IPS-20b (cell line): Measurements from ENCODE around the gene EPHB4.

ENCODE experiments used
- H3K27ac ChIP-seq: one replicate; pipeline ENCODE4 v1.5.1; 2013; ENCODE audit warnings: low read length
- H3K27me3 ChIP-seq: 2 replicates; pipeline ENCODE4 v1.6.1; 2013; ENCODE audit warnings: mild to moderate bottlenecking, low read length, inconsistent platforms; ENCODE audit not compliant: insufficient read depth
- H3K36me3 ChIP-seq: 2 replicates; pipeline ENCODE4 v1.6.1; 2013; ENCODE audit warnings: low read depth, mild to moderate bottlenecking, inconsistent platforms, low read length, moderate library complexity; ENCODE audit not compliant: insufficient read depth
- H3K4me1 ChIP-seq: 2 replicates; pipeline ENCODE4 v1.6.1; 2013; ENCODE audit warnings: mild to moderate bottlenecking, control low read depth, inconsistent platforms, low read length, moderate library complexity; ENCODE audit not compliant: insufficient read depth
- H3K4me3 ChIP-seq: 2 replicates; pipeline ENCODE4 v1.5.1; 2013; ENCODE audit warnings: mild to moderate bottlenecking, low read length, inconsistent platforms
- H3K9ac ChIP-seq: 2 replicates; pipeline ENCODE4 v1.6.1; 2013; ENCODE audit warnings: low read depth, mild to moderate bottlenecking, inconsistent platforms, low read length, moderate library complexity
- H3K9me3 ChIP-seq: 2 replicates; pipeline ENCODE4 v1.6.1; 2013; ENCODE audit warnings: mild to moderate bottlenecking, low read depth, low read length, inconsistent platforms; ENCODE audit not compliant: insufficient read depth

The EPHB4 gene

GRCh38 chr7:100847360-100847759 is 20.0 kb upstream of the EPHB4 start:
- Histone ChIP-seq H3K27me3 (no peaks in the 10 kb centered on the region), H3K27ac (no peak overlapping the region), H3K36me3 (no peaks in the 10 kb centered on the region), H3K9ac (no peak overlapping the region), H3K4me1 (no peaks in the 10 kb centered on the region), H3K4me3 (no peak overlapping the region), H3K9me3 (no peaks in the 10 kb centered on the region)

DNA sequence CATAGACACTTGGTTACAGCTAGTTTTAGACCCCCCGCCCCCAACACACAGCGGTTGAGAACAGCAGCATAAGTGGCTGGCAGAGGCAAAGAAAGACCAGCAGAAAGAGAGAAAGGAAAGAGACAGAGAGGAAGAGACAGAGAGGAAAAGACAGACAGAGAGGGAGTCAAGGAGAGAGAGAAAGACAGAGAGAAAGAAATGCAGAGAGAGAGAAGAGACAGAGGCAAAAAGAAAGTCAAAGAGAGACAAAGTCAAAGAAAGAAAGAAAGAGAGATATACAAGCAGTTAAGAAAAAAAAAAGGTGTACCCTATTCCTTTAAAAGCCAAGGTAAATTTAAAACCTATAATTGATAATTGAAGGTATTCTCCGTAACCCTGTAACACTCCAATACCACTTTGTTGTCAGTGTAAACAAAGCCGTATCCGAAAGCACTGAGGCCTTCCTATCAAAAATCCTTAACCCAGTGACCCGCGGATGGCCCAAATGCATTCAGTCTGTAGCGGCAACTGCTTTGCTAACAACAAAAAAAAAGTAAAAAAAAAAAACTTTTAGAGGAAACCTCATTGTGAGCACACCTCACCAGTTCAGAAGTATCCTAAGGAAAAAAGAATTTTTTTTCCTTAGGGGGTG is 13.3 kb upstream of the EPHB4 start:
- H3K9ac ChIP-seq: peak overlapping the region; percentile 4; the same call in 1 of the 2 replicates
- H3K4me1 ChIP-seq: peaks cover 12% of the 10 kb centered on the region; the same call in 1 of the 2 replicates

DNA sequence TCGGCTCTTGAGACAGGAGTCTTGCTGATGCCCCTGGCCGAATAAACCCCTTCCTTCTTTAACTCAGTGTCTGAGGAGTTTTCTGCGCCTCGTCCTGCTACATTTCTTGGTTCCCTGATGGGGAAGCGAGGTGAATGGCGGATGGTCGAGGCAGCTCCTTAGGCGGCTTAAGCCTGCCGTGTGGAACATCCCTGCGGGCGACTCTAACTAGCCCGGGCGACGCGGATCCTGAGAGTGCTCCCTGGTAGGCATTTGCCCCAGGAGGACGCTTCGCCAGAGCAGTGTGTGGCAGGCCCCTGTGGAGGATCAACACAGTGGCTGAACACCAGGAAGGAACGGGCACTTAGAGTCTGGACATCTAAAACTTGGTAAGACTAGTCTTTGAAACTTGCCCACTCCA is 12.0 kb upstream of the EPHB4 start:
- no peak overlapping the region for H3K27ac ChIP-seq
- H3K9me3 ChIP-seq: no peaks in the 10 kb centered on the region
- no peak overlapping the region for H3K4me3 ChIP-seq
- peaks cover 13% of the 10 kb centered on the region; the same call in 1 of the 2 replicates for H3K4me1 ChIP-seq
- no peak overlapping the region for H3K9ac ChIP-seq
- no peaks in the 10 kb centered on the region for H3K36me3 ChIP-seq
- H3K27me3 ChIP-seq: no peaks in the 10 kb centered on the region

More for the DNA sequence above, 13.3 kb upstream of the EPHB4 start:
- no peaks in the 10 kb centered on the region for H3K9me3 ChIP-seq
- H3K4me3 ChIP-seq: no peak overlapping the region
- H3K27me3 ChIP-seq: no peaks in the 10 kb centered on the region
- no peak overlapping the region for H3K27ac ChIP-seq
- H3K36me3 ChIP-seq: no peaks in the 10 kb centered on the region

DNA sequence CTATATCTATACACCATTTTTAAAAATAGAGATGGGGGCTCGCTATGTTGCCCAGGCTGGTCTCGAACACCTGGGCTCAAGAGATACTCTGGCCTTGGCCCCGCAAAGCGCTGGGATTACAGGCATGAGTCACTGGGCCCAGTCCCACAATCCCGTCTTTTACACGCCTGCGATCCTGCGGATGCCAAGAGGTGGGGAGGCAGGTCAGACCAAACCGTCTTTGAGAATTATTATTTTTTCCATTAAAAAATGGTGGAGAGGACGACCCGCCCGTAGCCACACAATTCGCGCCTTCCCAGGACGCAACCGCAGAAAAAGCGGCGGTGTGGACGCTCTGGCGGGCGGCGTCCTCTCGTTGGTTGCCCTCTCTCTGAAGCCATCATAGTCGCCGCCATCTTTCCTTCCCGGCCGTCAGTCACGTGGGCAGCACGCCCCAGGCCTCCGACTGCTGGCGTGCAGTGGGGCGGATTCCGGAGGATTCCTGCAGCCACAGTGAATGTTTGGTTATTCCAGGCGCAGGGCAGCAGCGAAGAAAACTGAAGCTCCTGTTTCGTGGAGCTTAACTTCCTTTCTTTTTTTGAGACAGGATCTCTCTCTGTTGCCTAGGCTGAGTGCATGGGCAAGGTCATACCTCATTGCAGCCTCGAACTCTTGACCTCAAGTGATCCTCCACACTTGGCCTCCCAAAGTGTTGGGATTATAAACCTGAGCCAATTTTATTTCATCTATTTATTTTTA is 9.9 kb upstream of the EPHB4 start:
- H3K4me3 ChIP-seq: peak overlapping the region; percentile 69

DNA sequence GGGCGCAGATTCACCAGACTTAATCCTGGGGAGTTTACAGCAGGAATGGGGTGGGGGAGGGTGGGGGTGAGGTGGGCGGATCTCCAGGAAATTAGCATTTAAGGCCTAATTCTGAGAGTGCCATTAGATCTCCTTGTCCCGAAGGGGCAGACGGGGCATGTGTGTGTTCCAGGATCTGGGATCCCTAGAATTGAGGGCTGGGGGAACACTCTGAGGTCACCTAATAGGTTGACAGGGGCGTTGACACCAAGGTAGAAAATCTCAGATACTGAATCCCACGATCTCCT is 9.4 kb upstream of the EPHB4 start:
- no peaks in the 10 kb centered on the region for H3K36me3 ChIP-seq
- H3K27ac ChIP-seq: peak overlapping the region; percentile 95
- H3K27me3 ChIP-seq: no peaks in the 10 kb centered on the region
- H3K4me1 ChIP-seq: peaks cover 13% of the 10 kb centered on the region; the same call in 1 of the 2 replicates
- no peaks in the 10 kb centered on the region for H3K9me3 ChIP-seq
- peak overlapping the region; percentile 96 for H3K9ac ChIP-seq
- peak overlapping the region; percentile 69 for H3K4me3 ChIP-seq

More for the DNA sequence above, 9.9 kb upstream of the EPHB4 start:
- Histone ChIP-seq H3K27ac (peak overlapping the region; percentile 95), H3K4me1 (peaks cover 13% of the 10 kb centered on the region; the same call in 1 of the 2 replicates), H3K9me3 (no peaks in the 10 kb centered on the region), H3K36me3 (no peaks in the 10 kb centered on the region), H3K9ac (peak overlapping the region; percentile 96), H3K27me3 (no peaks in the 10 kb centered on the region)

GRCh38 chr7:100835903-100836811 is 8.8 kb upstream of the EPHB4 start:
- Histone ChIP-seq H3K27me3 (no peaks in the 10 kb centered on the region), H3K9ac (peak overlapping the region; percentile 82), H3K9me3 (no peaks in the 10 kb centered on the region), H3K4me1 (peaks cover 13% of the 10 kb centered on the region; the same call in 1 of the 2 replicates), H3K36me3 (no peaks in the 10 kb centered on the region), H3K27ac (peak overlapping the region; percentile 73), H3K4me3 (peak overlapping the region; percentile 53; the same call in 1 of the 2 replicates)

- no peak overlapping the region for H3K4me3 ChIP-seq
- H3K27me3 ChIP-seq: no peaks in the 10 kb centered on the region
- H3K4me1 ChIP-seq: peaks cover 6% of the 10 kb centered on the region; the same call in 1 of the 2 replicates
- H3K9ac ChIP-seq: no peak overlapping the region
- H3K27ac ChIP-seq: no peak overlapping the region
- no peaks in the 10 kb centered on the region for H3K36me3 ChIP-seq
- no peaks in the 10 kb centered on the region for H3K9me3 ChIP-seq
Observed at GRCh38 chr7:100832281-100832633, 4.9 kb upstream of the EPHB4 start.

- Histone ChIP-seq H3K4me1 (peaks cover 2% of the 10 kb centered on the region; the same call in 1 of the 2 replicates), H3K27ac (no peak overlapping the region), H3K9me3 (no peaks in the 10 kb centered on the region), H3K4me3 (no peak overlapping the region), H3K36me3 (no peaks in the 10 kb centered on the region), H3K27me3 (no peaks in the 10 kb centered on the region), H3K9ac (no peak overlapping the region)
Observed at GRCh38 chr7:100830396-100830795, 3.1 kb upstream of the EPHB4 start.

DNA sequence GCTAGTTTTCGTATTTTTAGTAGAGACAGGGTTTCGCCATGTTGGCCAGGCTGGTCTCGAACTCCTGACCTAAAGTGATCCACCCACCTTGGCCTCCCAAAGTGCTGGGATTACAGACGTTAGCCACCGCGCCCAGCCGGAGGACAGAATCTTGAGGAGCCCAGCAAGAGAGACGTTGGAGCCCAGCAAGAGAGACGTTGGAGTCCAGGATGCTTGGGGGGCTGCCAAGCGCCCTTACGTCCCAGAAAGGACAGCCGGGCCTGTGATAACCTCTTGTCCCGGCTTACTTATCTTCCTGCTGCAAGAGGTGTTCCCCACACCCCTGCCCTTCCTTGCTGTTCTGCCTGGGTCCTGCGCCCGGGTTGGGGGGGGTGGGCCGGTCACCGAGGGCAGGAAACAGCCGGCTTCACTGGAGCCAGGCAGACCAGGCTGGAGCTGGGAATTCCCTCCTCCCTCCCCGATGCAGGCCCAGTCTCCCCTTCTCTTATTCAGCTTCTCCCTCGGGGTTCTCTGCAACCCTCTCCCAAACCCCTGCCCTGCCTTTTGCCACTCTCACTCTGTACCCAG is 1.9 kb upstream of the EPHB4 start:
- H3K9ac ChIP-seq: peak overlapping the region; percentile 87; the same call in 1 of the 2 replicates
- H3K4me1 ChIP-seq: peaks cover 7% of the 10 kb centered on the region; the same call in 1 of the 2 replicates
- H3K9me3 ChIP-seq: no peaks in the 10 kb centered on the region
- H3K27me3 ChIP-seq: no peaks in the 10 kb centered on the region
- peaks cover 5% of the 10 kb centered on the region for H3K36me3 ChIP-seq
- H3K27ac ChIP-seq: no peak overlapping the region
- H3K4me3 ChIP-seq: peak overlapping the region; percentile 96; the same call in 1 of the 2 replicates

DNA sequence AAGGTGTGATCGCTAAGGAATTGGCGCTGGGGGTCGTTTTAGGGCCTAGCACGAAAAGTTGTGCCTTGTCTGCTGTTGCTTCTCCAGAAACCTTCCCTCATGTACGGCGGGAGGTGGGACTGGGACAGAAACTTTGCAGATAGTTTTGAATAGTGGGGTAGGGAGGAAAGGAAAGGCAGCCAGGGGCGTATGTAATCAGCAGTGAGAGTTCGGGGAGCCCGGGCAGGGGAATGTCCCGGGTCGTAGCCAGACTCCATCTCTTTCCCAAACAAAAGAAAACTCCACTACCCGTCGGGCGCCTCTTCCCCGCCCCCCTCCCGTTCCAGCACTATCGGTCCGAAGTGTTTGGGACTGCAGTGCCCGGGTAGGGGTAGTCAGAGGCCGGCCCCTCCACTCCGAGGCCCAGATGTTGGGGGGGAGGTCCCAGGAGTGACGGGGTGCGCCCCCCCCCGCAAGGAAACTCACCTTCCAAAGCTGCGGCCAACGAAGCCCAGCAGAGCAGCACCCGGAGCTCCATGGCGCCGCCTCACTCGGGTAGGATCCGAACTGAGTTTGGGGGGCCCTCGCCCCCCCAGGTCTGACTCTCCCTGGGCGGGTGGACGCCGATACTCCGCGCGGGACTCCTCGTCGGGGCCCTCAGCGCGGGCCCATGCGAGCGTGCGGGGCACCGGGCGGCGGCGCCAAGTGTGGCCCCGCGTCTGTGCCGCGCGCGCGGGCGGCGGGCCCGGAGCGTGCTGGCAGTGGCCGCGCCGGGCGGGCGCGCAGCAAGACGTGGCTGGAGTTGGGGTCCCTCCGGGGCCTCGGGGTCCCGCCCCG is 601 bp downstream of the EPHB4 start:
- H3K27ac ChIP-seq: peak overlapping the region; percentile 9
- peaks cover 30% of the 10 kb centered on the region for H3K36me3 ChIP-seq
- no peaks in the 10 kb centered on the region for H3K27me3 ChIP-seq
- H3K9me3 ChIP-seq: no peaks in the 10 kb centered on the region
- H3K4me1 ChIP-seq: peaks cover 7% of the 10 kb centered on the region; the same call in 1 of the 2 replicates
- peak overlapping the region; percentile 96 for H3K4me3 ChIP-seq
- peak overlapping the region; percentile 94 for H3K9ac ChIP-seq
